T-helper 9 cell (primary cell): ENCODE measurements around the gene ZFP42.
"Not testable (repeated sequence)": the region's sequence is repeated elsewhere in the genome, so short reads cannot be mapped to it uniquely, and the experiment has no call there.

Source experiments
- DNase-seq: peaks from one replicate; pipeline ENCODE4 v3.0.0-alpha.2; 2020
- total RNA-seq, 2 donors: gene quantifications; one replicate each; lab custom pipeline; 2026; lab: John Stamatoyannopoulos, UW

The ZFP42 gene
- total RNA-seq: 0 reads per million in 2 donors

DNA sequence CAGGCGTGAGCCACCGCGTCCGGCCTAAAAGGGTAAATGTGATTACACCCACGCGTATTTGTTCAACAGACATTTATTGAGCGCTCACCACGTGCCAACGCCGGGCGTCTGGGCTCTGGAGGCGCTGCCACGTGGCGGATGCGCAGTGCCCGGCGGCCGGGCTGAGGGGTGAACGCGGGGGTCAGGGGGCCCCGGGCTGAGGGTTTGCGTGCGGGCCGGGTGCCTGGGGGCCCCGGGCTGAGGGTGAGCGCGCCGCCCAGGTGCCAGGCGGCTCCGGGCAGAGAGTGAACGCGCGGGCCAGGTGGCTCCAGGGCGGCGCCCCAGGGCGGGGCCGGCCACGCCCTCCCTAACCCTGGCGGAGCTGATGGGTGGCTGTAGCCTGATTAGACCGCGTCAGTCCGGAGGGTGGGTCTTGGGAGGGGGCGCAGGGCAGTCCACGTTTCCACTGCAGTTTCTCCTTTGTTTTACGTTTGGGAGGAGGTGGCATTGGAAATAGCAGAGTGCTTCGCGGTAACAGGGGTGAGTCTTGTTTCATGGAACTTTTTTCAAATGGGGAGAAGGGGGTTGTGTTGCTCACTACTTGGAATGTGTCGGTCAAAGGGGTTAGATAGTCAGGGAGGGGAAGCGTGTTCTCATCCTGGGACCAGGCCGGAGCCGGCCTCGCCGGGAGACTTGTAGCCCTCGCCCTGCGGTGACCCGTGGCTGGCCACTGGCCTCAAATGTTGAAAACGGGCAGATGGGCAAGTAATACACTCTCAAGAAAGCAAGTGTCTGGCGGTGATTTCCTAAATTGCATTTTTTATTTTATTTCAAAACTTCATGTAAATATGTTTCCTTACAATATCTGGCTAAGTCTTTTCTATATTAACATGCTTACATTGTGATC lies at the start of gene ZFP42:
TSS of gene ZFP42 (plus strand) at position 450 of the 886 bp plus-strand sequence. CDS start 7,037 bp downstream, outside the sequence.
- no peak for DNase-seq

DNA sequence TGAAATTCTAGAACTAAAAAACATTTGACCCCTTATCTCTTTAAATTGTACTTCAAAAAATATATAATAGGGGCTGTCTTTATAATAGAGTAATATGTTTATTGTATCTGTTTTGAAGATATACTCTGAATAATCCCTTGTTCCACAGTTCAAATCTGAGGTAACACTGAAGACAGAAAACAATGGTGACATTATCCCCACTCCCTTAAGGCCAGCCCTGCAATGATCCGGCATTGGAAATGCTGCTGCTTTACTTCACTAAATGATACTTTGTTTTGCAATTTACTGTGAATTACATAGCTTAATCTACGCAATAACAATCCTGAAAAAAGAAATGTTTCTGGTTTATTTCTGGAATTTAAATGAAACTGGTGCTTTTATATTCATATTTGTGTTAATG lies 34.4 kb upstream of the ZFP42 start:
- no peak for DNase-seq

DNA sequence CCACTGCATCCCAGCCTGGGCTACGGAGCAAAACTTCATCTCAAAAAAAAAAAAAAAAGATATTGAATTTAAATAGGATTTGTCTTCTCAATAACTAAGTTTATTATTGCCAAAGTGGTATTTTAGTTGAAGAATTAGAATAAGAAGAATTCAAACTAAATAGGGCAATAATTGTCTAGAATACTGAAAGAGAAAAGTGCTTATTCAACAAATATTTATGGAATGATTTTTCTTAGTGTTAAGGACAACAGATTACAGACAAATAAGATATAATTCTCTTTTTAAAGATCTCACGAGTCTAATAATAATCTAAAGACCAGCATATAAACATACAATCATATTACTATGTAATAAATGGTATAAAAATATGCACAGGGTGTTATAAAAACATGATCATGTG lies 33.6 kb upstream of the ZFP42 start:
- DNase-seq: no peak

DNA sequence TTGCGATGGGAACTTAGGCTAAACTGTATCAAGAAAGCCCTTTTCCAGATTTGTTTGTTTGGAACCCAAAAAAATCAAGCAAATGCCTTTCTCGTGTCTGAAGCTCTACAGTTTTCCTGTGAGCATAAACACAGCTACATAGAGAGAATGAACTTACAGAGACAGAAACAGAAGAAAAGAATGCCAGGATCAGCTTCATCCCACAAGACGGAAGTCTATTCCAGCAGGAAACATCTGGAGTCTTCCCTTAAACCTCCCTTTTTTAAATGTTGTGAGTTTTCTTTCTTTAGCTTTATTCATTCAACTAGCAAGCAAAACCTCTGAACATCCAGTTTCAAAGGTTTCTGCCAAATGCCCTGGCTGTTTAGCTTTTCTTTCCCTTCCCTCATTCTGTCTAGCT lies 32.6 kb upstream of the ZFP42 start:
- DNase-seq: no peak

DNA sequence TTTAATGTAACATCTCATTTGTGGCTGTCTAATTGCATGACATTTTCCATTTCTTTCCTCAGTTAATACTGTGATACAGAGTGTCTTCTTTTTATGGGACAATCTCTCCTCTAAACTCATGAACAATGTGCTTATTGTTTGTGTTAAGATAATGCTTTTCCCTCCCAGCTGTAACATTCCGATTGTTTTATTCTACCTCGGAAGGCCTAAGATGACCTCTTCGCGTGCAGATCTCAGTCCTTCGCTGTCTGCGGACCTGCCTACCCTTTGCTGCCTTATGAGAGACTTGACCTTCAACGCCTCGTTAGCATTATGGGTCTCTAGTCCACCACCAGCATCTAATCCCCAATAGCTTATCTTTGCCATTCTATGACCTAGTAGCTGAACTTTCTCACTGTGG lies 29.8 kb upstream of the ZFP42 start:
- DNase-seq: no peak

DNA sequence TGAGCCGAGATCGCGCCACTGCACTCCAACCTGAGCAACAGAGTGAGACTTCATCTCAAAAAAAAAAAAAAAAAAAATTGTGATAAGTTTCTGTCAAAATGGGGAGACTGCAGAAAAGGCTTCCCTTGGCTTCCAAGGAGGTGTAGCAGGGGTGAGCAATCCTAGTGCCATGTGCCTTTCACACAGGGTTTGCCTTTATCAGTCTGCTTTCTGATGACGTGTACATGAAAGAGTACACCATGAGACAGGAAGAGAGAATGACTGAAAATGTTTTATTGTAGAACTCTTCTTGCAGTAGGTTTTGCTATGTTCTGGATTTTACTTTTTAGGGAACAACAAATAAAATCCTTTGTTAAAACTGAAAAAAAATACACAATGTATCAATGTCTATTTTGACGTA lies 23.4 kb upstream of the ZFP42 start:
- DNase-seq: no peak

DNA sequence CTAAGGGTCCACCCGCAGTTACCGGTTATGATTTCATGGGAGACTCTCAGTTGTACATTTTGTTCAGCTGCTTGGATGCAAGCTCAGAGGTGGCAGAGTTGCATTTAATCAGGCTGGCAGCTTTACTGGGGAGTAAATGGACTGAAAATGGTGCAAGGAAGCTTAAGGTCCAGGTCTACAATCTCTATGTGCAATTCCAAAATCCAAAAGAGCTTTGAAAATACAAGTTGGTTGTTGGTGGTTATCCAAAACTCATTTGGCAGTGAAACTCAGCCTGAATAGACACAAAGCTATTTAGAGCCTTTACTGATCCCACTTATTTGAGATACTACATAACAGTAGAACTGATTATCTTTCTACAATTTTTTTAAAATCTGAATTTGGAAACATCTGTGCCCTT lies 11.8 kb upstream of the ZFP42 start:
- no peak for DNase-seq

DNA sequence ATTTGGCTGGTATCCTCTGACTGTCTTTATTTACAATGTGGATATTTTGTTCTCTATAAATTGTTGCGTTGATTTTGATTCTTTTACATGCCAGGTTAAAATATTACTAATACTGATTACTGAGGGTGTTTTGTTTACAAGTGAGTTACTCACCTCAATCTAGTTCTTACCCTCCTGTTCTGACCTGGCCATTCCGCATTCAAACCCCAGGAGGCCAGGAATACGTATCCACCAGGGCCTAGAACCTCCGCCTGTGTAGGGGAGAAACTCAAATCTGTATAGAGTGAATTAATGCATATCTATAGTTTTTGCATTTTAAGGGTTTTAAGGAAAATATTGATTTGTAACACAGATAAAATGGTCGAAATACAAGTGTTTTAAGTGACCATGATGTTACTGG lies 2.6 kb upstream of the ZFP42 start:
- DNase-seq: no peak

DNA sequence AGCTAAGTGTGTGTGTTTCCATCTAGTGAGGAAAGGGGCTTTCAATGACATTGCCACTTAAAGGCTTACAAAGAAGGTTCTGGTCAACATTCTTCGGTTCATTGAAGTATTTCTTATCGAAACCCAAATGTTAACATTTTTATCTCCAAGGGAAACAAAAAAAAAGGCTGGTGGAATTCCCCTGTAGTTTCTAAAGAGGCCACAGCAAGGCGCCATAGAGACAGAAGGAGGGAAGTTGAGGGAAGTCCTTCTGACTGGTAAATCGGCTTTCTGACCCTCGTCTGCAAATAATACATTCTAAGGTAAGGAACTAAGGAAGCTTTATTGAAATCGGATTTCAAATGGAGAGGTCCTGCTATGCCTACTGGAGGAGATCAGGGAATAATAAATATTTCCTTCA lies 1.7 kb upstream of the ZFP42 start:
- no peak for DNase-seq

DNA sequence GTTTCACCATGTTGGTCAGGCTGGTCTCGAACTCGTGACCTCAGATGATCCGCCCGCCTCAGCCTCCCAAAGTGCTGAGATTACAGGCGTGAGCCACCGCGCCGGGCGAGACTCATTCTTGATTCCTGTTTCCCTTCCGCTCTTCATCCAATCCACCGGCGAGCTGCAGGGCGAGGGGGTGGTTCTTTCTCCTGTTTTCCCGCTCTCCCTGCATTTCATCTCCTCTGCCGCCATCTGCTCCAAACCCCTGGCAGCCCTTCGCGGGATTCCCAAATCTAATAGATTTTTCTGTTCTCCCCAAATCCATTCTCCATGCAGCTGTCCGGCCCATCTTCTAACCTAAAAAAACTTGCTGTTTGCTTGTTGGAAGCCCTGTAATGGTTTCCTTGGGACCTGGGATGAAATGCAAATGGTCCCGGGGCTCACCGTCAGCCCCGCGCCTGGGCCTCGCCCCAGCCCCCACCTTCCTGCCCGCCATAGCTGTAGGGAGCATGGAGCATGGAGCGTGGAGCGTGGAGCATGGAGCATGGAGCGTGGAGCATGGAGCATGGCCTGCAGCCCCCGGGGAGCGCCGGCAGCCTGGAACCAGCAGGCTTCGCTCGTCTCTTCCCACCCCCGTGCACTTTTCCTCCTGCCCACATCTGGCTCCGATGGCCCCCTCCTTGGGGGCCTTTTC lies 1.1 kb downstream of the ZFP42 start:
- no peak for DNase-seq

DNA sequence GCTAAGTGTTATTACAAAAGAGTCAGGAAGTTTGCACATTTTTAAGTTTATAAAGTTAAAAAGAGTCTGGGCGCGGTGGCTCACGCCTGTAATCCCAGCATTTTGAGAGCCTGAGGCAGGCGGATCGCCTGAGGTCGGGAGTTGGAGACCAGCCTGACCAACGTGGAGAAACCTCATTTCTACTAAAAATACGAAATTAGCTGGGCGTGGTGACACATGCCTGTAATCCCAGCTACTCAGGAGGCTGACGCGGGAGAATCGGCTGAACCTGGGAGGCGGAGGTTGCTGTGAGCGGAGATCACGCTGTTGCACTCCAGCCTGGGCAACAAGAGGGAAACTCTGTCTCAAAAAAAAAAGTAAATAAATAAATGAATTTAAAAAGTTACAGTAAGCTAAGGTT lies 2.4 kb downstream of the ZFP42 start:
- not testable (repeated sequence) for DNase-seq

DNA sequence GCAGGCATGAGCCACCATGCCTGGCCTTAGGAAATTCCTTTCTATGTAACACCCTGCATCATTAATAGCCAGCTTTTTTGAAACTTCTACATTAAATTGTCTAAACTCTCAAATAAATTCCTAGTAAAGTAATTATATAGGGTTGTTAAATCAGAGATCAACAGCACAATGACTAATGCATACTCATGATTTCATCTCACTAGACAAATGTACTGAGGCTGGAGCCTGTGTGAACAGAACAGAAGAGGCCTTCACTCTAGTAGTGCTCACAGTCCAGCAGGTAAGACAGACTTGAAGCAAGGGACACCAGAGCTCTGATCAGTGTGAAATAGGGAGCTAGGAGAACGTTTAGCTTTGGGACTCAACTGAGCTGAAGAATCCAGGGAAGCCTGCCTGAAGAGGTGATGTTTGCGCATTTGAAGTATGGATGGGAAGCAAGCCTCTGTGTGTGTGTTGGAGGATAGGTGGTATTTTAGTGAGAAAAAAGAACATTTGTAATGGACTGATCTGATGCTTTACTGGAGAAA lies 3.9 kb downstream of the ZFP42 start:
- DNase-seq: no peak

DNA sequence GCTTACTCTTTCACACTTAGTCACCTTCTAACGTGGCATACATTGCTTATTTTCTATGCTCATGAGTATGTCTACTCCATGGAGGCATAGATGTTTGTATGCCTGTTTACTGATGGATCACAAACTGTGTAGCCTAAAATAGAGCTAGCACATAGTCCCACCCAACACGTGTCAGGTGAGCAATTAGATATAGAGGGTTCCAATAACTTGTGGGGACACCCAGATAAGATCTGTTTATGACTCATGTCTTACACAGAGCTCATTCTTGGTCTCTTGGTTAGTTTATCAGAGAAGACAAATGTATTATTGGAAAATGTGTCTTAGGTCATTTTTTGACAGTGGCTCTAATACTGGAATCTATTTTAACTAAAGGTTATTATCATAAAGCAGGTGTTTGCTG lies 6.8 kb downstream of the ZFP42 start:
- no peak for DNase-seq

DNA sequence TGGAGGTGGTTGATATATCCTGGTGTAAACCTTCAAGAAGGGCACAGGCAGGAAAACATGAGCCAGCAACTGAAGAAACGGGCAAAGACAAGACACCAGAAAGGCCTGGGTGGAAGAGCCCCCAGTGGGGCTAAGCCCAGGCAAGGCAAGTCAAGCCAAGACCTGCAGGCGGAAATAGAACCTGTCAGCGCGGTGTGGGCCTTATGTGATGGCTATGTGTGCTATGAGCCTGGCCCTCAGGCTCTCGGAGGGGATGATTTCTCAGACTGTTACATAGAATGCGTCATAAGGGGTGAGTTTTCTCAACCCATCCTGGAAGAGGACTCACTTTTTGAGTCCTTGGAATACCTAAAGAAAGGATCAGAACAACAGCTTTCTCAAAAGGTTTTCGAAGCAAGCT lies 7.2 kb downstream of the ZFP42 start:
- no peak for DNase-seq

DNA sequence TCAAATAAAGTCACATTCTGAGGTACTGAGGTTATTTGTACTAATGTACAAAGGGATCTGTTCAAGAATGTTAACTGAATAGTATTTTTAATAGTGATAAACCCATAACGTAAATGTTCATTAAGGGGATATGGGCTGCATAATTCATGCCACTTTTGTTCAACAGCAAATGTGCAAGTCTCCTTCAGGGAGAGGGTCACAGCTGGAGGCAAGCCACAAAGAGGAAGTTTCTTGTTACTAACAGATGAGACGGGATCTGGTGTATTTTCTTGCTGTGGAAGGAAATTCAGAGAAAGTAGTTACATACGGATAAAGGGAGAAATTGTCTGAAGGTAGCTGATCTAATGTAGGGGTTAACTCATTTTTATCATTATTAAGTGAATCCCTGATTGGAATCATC lies 10.0 kb downstream of the ZFP42 start:
- DNase-seq: no peak

DNA sequence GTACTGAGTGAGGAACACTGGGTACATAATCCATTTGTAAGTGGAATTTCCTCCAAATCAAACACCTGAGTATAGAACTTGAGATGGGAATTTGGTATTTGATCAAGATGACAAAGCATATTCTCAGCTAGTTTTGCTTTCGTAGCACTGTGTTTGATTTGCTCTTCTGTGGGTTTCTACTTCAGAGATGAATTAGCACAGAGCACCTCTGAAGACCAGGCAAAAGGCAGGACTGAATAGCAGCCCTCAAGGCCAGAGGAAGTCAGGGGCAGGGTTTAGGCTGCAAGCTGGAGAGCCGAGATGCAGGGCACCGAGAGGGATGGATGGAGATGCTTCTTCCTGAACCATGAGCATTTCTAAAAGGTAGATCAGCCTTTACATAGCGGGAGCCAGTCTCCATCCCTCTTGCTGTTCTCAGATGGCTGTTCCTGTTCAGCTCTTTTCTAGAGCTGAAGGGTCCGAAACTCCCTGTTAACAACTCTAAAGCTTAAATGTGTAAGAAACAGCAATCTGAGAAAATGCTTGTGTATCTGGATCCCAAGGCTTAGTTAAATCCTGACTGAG lies 10.8 kb downstream of the ZFP42 start:
- no peak for DNase-seq

DNA sequence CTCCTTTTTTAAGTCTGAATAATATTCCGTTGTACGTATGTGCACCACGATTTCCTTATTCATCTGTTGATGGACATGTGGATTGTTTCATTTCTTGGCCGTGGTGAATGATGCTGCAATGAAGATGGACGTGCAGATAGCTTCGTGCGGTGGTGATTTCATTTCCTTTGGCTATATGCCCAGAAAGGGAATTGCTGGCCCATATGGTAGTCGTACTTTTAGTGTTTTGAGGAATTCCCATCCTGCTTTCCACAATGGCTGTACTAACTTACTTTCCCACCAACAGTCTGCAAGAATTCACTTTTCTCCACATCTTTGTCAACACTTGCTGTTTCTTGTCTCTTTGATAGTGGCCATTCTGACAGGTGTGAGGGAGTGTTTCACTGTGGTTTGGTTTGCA lies 12.8 kb downstream of the ZFP42 start:
- DNase-seq: no peak

DNA sequence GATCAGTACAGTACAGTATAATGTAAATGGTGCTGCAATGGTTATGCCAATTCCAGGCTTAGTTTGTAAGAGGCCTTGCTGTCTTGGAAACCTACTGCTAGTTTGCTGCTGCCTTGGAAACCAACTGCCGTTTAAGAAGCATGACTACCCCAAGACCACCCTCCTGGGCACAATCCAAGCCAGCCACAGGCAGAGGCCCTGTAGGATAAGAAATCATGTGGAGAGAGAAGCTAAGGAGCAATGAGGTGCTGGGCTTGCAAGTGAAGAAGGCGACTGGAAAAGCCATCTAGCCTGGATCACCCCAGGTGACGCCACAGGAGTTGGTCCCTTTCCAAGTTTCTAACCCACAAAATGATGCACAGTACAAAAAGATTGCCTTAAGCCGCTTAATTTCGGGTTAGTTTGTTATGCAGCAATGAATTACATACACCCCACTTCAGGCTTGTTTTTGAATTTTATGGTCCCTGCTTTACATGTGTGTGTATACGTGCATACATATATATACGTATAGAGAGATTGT lies 16.9 kb downstream of the ZFP42 start:
- no peak for DNase-seq

DNA sequence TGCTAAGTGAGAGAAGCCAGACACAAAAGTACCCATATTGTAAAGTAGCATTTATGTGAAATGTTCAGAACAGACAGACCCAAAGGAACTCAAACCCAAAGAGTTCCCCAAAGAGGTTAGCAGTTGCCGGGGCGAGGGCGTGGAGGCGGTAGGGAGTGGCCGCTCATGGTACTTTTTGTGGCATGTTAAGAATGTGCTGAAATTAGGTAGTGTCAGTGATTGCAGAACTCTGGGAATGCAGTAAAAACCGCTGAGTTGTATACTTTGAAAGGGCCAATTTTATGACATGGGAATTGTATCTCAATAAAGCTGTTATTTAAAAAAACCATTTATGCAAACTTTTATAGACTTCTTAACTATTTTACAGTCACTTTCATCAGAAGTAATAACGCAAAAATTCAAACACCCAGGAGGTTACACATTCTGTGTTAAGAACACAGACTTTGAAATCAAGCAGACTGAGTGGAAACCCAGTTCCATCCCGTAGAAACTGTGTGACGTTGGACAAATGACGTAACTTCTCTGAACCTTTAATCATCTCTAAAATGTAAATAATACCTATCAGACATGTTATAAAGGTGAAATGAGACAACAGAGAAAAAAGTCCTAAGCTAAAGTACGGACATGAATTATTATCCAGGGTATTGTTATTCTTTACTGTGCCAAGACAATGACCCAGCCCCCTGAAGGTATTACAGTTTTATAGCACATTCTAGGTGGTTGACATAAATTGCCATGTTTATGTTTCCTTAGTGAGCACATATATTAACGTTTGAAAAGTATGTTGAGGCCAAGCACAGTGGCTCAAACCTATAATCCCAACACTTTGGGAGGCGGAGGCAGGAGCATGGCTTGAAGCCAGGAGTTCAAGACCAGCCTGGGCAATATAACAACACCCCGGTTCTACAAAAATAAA lies 19.7 kb downstream of the ZFP42 start:
- no peak for DNase-seq

DNA sequence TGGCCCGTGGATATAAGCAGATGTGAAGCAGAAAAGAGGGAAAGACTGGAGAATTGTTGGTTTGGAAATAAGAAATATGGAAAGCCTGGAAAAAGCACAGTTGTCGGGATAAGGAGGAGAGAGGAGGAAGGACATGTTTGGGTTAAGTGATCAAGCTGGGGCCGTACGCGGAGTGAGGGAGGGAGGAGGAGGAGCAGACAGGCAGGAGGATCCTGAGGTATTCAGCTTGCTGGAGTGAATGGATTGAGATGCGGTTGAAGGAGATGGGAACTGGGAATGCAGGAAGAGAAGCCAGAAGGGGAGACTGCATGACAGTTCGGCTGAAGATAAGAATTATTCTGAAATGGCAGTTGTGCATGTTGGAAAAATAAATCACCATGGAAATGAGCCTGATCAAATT lies 21.2 kb downstream of the ZFP42 start:
- DNase-seq: no peak

DNA sequence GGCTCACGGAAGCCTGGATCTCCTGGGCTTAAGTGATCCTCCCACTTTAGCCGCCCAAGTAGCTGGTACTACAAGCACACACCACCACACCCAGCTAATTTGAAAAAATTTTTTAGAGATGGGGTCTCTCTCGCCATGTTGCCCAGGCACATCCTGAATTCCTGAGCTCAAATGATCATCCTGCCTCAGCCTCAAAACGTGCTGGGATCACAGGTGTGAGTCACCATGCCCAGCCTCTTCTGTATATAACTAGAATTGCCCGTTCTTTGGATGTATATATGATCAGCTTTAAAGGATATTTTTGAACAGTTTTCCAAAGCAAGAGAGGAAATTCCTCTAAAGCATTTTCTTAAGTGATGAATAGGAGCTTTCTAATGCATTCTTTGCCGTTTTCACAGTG lies 22.7 kb downstream of the ZFP42 start:
- no peak for DNase-seq

DNA sequence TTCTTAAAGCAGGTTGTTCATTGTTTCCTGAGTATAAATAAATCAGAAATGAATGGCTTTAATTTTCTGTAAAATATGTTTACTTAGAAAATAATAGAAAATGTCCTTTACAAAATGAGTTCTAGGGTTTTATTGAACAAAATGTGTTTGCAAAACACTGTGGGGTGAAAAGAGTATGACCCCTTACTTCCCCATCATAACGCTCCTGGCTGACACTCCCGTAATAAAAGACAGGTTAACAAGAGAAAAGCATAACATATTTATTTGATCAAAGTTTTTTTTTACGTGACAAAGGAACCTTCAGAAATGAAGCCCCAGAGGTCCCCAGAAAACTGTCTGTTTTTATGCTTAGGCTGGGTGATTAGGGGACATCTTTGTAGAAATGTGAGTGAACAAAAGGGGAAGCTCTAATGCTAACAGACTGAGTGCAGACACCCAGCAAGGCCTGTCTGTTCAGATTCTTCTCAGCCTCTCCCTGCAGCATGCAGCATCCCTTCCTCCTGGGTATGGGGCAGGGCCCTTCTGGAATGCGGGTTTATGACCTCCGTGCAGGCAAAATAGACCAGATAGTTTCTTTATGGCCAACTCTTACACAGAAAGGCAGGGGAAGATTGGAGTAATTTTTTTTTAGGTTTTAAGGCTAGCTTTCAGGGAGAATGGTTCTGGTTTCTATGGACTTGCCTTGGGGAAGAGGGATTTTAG lies 26.1 kb downstream of the ZFP42 start:
- DNase-seq: no peak
